ENCODE data around the gene MAMDC4.

DNA sequence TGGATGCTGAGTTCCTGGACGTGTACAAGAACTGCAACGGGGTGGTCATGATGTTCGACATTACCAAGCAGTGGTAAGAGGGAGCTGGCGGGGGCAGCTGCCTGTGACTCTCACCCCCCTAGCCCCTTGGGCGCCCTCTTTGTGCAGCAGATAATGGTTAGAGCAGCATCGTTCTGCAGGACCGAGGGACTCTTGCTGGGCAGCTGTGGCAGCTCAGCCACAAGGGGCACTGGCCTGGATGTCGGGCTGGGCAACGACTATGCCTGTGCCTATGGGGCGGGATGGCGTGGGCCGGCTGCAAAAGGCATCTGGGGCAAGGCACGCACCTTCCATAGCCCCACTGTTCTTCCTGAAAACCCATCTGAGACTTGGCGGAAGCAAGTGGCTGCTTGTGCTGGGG is 22.7 kb upstream of the MAMDC4 start:
- TF ChIP-seq, protein P1, sequence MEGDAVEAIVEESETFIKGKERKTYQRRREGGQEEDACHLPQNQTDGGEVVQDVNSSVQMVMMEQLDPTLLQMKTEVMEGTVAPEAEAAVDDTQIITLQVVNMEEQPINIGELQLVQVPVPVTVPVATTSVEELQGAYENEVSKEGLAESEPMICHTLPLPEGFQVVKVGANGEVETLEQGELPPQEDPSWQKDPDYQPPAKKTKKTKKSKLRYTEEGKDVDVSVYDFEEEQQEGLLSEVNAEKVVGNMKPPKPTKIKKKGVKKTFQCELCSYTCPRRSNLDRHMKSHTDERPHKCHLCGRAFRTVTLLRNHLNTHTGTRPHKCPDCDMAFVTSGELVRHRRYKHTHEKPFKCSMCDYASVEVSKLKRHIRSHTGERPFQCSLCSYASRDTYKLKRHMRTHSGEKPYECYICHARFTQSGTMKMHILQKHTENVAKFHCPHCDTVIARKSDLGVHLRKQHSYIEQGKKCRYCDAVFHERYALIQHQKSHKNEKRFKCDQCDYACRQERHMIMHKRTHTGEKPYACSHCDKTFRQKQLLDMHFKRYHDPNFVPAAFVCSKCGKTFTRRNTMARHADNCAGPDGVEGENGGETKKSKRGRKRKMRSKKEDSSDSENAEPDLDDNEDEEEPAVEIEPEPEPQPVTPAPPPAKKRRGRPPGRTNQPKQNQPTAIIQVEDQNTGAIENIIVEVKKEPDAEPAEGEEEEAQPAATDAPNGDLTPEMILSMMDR (IDR thresholded peaks at IDR 0.05): no peak
- TF ChIP-seq POLR2A (IDR thresholded peaks at IDR 0.05): no peak
